B cell (primary cell): ENCODE measurements around the gene IL31RA. TPM values are rescaled to one million over a fixed set of nuclear protein-coding genes. Genes with fewer than 3 reads are reported as not detected.

Experiments
- ATAC-seq: fragments of 200-7000 bp; cut with Tn5 transposase; one replicate; pipeline ENCODE4 v1.10.0; 2021; ENCODE audit warnings: low read depth, mild to moderate bottlenecking, moderate number of reproducible peaks, moderate library complexity
- CTCF ChIA-PET: fragments of 350-600 bp; sonication (Branson Sonifier 250); formaldehyde crosslinking; loops from one replicate; lab custom pipeline; 2021; ENCODE audit warnings: antibody characterized with exemption, inconsistent platforms; lab: Charles Lee
- POLR2A ChIA-PET: fragments of 350-600 bp; sonication (Branson Sonifier 250); formaldehyde crosslinking; loops from one replicate; lab custom pipeline; 2021; ENCODE audit warnings: antibody characterized with exemption; lab: Charles Lee
- DNase-seq: peaks from one replicate; pipeline ENCODE4 v3.0.0; 2013
- H2AFZ ChIP-seq: 2 replicates; pipeline ENCODE4 v1.6.1; 2012; ENCODE audit warnings: mild to moderate bottlenecking, low read depth, low read length; ENCODE audit not compliant: insufficient read depth, poor library complexity, severe bottlenecking
- H3K27ac ChIP-seq, 2 donors: 1 replicate in 1 of 2; 2 replicates in 1 of 2; pipeline ENCODE4 v1.5.1; 2012 to 2013; ENCODE audit warnings: low read length in 2 of 2, mild to moderate bottlenecking in 2 of 2, moderate library complexity in 1 of 2
- H3K27me3 ChIP-seq, 4 experiments: fragments of 200-600 bp in 1 of 4; sonication (generic) in 1 of 4; replicated peaks in 1 of 4; 1 replicate in 2 of 4; 2 replicates in 2 of 4; pipeline versions ENCODE4 v1.6.1 to v1.7.0; 2013 to 2016; ENCODE audit warnings: low read length in 3 of 4, mild to moderate bottlenecking in 2 of 4, mixed read lengths in 1 of 4, moderate library complexity in 1 of 4; ENCODE audit not compliant: insufficient read depth in 4 of 4, control insufficient read depth in 3 of 4; ENCODE audit errors: control extremely low read depth in 1 of 4
- H3K36me3 ChIP-seq, 2 experiments: replicated peaks in 1 of 2; 1 replicate in 1 of 2; 2 replicates in 1 of 2; pipeline versions ENCODE4 v1.6.1 to v1.7.1; 2013; ENCODE audit warnings: low read length in 1 of 2; ENCODE audit not compliant: insufficient read depth in 2 of 2, control insufficient read depth in 1 of 2; ENCODE audit errors: control extremely low read depth in 1 of 2, extremely low read depth in 1 of 2
- H3K4me1 ChIP-seq, 2 donors: fragments of 200-600 bp in 1 of 2; sonication (generic) in 1 of 2; 1 replicate in 1 of 2; 2 replicates in 1 of 2; pipeline versions ENCODE4 v1.5.1 to v1.6.1; 2013 to 2017; ENCODE audit warnings: low read length in 2 of 2; ENCODE audit not compliant: control insufficient read depth in 2 of 2, insufficient read depth in 2 of 2
- H3K4me2 ChIP-seq: replicated peaks from 2 replicates; pipeline ENCODE3; 2012; ENCODE audit warnings: mild to moderate bottlenecking, low read depth, low read length; ENCODE audit not compliant: poor library complexity, severe bottlenecking
- H3K4me3 ChIP-seq, 5 experiments: fragments of 200-600 bp in 1 of 5; sonication (generic) in 1 of 5; 1 replicate in 3 of 5; 2 replicates in 2 of 5; pipeline versions ENCODE4 v1.5.1 to v1.7.0; 2011 to 2016; ENCODE audit warnings: low read length in 4 of 5, mild to moderate bottlenecking in 4 of 5, low read depth in 2 of 5, control low read depth in 1 of 5, moderate library complexity in 1 of 5; ENCODE audit not compliant: insufficient read depth in 1 of 5; ENCODE audit errors: control extremely low read depth in 1 of 5, extremely low read depth in 1 of 5
- H3K79me2 ChIP-seq: fragments of 200-600 bp; sonication (generic); one replicate; pipeline ENCODE4 v1.6.0; 2016; ENCODE audit warnings: low read length; ENCODE audit not compliant: control insufficient read depth, insufficient read depth
- H3K9ac ChIP-seq: fragments of 200-600 bp; sonication (generic); 2 replicates; pipeline ENCODE4 v1.6.1; 2017; ENCODE audit warnings: mild to moderate bottlenecking, low read length, moderate library complexity
- H3K9me3 ChIP-seq, 3 donors: one replicate each; pipeline versions ENCODE4 v1.6.1 to v1.7.1; 2013; ENCODE audit warnings: low read length in 2 of 3; ENCODE audit not compliant: control insufficient read depth in 2 of 3, insufficient read depth in 1 of 3; ENCODE audit errors: control extremely low read depth in 1 of 3
- H4K20me1 ChIP-seq: 2 replicates; pipeline ENCODE4 v1.6.0; 2012; ENCODE audit warnings: mild to moderate bottlenecking, low read length; ENCODE audit not compliant: insufficient read depth, control insufficient read depth, poor library complexity, severe bottlenecking
- H3K27ac Mint-ChIP-seq: one replicate; pipeline ENCODE4 v1.8.0; 2021; ENCODE audit warnings: mixed read lengths
- H3K27me3 Mint-ChIP-seq: one replicate; pipeline ENCODE4 v1.8.0; 2021; ENCODE audit warnings: mixed read lengths
- H3K4me1 Mint-ChIP-seq: one replicate; pipeline ENCODE4 v1.8.0; 2021; ENCODE audit warnings: mixed read lengths
- H3K4me3 Mint-ChIP-seq: one replicate; pipeline ENCODE4 v1.8.0; 2021; ENCODE audit warnings: mixed read lengths
- H3K9me3 Mint-ChIP-seq: one replicate; pipeline ENCODE4 v1.8.0; 2022; ENCODE audit warnings: mixed read lengths; ENCODE audit not compliant: insufficient read depth
- CTCF ChIP-seq: fragments of 200-600 bp; IDR thresholded peaks from one replicate; pipeline ENCODE4 v1.8.0; 2022; ENCODE audit warnings: antibody characterized with exemption, mild to moderate bottlenecking
- EZH2 ChIP-seq: IDR thresholded peaks from 2 replicates; pipeline ENCODE4 v1.6.1; 2012; ENCODE audit warnings: borderline replicate concordance, low read depth, mild to moderate bottlenecking, moderate library complexity, low read length; ENCODE audit not compliant: insufficient read depth, poor library complexity, severe bottlenecking
- WGBS: methylation state at CpG from one replicate; pipeline ENCODE4 v1.1.5; 2013; ENCODE audit warnings: missing lambda C conversion rate; ENCODE audit not compliant: insufficient coverage; 5-methylcytosine and 5-hydroxymethylcytosine counted together
- intact Hi-C: fragments of 100-400 bp; cut with micrococcal nuclease; formaldehyde crosslinking; loops from one replicate; pipeline ENCODE4 v1.10.0; 2022
- polyA plus RNA-seq: library from polyadenylated mRNA; depleted of rRNA; stranded (reverse); fragments of >200 nt; gene quantifications from 2 replicates; pipeline ENCODE4 v1.2.3, GENCODE V29; 2012
- total RNA-seq, 2 donors: library from RNA; stranded (reverse); fragments of 120-200 nt in 1 of 2; gene quantifications; 1 replicate in 1 of 2; 2 replicates in 1 of 2; pipeline versions ENCODE4 v1.2.3 to v1.2.4, GENCODE V29; 2013 to 2022

Gene IL31RA
- total and polyA plus RNA-seq, 2 donors (not counting 1 experiment from before 2014, with no cell fraction given), result not detected

- Histone ChIP-seq H3K9ac (no peak overlapping the region), H2AFZ (no peak overlapping the region), H3K36me3 (no peaks in the 10 kb centered on the region), H3K4me3 (no peak overlapping the region), H4K20me1 (no peaks in the 10 kb centered on the region), H3K27me3 (peaks cover 0 to 13% (median 0%) of the 10 kb centered on the region in 4 experiments), H3K4me2 (no peak overlapping the region), H3K79me2 (no peaks in the 10 kb centered on the region), H3K4me1 (no peaks in the 10 kb centered on the region), H3K27ac (no peak overlapping the region), H3K9me3 (peaks cover 0 to 3% (median 0%) of the 10 kb centered on the region in 3 donors)
- Mint-ChIP-seq H3K4me3 (no peak overlapping the region), H3K4me1 (no peaks in the 10 kb centered on the region), H3K27ac (no peak overlapping the region), H3K27me3 (peaks cover 16% of the 10 kb centered on the region), H3K9me3 (peaks cover 9% of the 10 kb centered on the region)
- ChIA-PET POLR2A (no interaction called here), CTCF (no interaction called here)
- intact Hi-C loops, result no loop called here
- no CpG with 5 or more reads among the region's 2 CpGs for WGBS
- TF ChIP-seq EZH2 (no peak), CTCF (no peak)
- DNase-seq (no peak), ATAC-seq (no peak)
Measured at GRCh38 chr5:55841976-55842375, 9.2 kb upstream of the IL31RA start.

GRCh38 chr5:55847837-55848236 is 3.3 kb upstream of the IL31RA start:
- Histone ChIP-seq H3K9ac (no peak overlapping the region), H3K36me3 (no peaks in the 10 kb centered on the region), H3K79me2 (no peaks in the 10 kb centered on the region), H3K27me3 (peaks cover 0 to 7% (median 1%) of the 10 kb centered on the region in 4 experiments), H3K4me3 (no peak overlapping the region), H3K4me2 (no peak overlapping the region), H4K20me1 (no peaks in the 10 kb centered on the region), H3K27ac (no peak overlapping the region), H3K9me3 (peaks cover 0 to 3% (median 0%) of the 10 kb centered on the region in 3 donors), H2AFZ (no peak overlapping the region), H3K4me1 (no peaks in the 10 kb centered on the region)
- no peak for DNase-seq
- Mint-ChIP-seq H3K4me3 (no peak overlapping the region), H3K27me3 (peaks cover 18% of the 10 kb centered on the region), H3K9me3 (peaks cover 8% of the 10 kb centered on the region), H3K27ac (no peak overlapping the region), H3K4me1 (no peaks in the 10 kb centered on the region)
- WGBS, result no CpG with 5 or more reads among the region's 1 CpG
- intact Hi-C loops, result no loop called here
- ChIA-PET POLR2A (no interaction called here), CTCF (no interaction called here)
- ATAC-seq, result no peak
- TF ChIP-seq EZH2 (no peak), CTCF (no peak)
